RCC 7860 (cell line): ENCODE measurements around the gene ATXN7L2.
A peak's percentile ranks its signal among the peaks of the same experiment; 100 is the strongest.

ENCODE experiments used
- DNase-seq: peaks from one replicate; pipeline ENCODE4 v3.0.0-alpha.2; 2015; ENCODE audit warnings: low spot score
- FAIRE-seq: peaks from 2 replicates; lab custom pipeline; 2012; peaks lifted over from hg19 to GRCh38; lab: Jason Lieb, UNC

ATXN7L2 gene

DNA sequence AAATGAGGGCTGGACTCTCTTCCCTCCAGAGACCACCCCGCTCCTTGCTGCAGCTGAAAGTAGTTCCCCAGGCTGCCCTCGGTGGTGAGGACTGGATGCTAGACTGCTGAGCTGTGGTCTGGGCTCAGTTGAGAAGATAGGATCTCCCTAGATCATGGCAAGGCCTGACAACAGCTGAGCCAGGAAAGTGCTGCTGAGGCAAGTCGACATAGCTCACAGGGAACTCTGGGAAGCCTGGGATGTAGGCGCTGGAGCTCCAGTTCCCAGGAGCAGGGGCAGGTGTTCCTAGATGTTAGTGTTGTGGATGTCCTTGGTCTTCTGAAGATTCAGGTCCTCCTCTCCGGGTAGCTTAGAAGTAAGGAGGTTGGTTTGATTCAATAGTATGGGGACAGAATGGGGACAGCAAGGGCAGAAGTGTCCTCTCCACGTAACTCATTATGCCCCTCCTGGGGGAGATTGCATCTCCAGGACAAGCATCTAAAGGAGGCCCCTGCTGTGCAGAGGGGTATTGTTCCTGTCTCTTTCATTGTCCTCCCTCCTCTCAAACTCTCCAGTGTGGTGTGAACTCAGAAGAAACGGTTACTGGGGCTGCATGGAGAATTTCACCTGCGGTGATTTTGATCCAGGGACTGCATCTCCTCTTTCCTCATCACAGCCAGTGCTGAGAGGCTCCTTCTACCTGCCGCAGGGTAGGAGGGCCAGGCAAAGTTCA is 13.9 kb downstream of the ATXN7L2 start:
- DNase-seq (no peak), FAIRE-seq (no peak)

DNA sequence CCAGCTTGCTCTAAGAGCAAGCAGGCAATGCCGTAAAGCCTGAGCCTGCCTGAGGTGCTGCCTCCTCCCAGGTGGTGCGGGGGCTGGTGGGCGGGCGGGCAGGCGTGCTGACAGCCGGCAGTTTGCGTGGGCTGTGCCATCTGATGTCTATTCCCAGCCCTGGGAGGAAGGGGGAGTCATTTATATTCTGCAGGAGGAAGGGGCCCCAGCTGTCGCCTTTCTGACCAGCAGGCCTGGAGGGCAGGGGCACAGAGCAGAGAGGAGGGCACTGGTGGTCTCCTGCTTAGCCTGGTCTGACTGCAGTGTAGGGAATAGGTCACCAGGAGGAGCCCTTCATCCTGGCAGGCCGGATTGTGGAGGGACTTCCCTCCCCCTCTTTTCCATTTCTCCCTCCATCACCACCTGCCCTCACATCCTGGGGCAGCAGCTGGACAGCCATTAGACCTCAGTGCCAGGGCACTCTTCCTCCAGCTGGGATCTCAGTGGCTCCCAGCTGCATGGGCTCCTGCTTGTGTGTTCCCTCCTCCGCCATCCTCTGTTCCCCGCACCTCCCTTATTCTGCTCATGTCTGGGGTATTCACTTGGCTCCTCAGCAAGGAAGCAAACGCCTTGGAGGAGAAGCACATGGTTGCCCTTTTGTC is 14.6 kb downstream of the ATXN7L2 start:
- FAIRE-seq: no peak
- DNase-seq: no peak

DNA sequence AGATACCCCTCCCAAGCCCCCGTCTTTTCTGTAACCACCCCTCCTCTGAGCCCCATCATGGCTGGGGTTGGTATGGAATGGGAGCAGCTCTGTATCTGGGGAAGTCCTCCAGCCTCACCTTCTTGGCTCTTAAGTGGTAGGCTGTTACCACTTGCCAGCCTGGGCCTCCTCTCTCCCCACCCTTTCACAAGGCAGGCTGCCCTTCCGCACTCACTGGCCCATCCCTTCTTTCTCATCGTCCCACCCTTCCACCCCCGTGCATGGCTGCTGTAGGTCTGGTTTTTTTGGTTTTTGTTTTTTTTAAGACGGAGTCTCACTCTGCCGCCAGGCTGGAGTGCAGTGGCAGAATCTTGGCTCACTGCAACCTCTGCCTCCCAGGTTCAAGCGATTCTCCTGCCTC is 15.4 kb downstream of the ATXN7L2 start:
- no peak for FAIRE-seq

DNA sequence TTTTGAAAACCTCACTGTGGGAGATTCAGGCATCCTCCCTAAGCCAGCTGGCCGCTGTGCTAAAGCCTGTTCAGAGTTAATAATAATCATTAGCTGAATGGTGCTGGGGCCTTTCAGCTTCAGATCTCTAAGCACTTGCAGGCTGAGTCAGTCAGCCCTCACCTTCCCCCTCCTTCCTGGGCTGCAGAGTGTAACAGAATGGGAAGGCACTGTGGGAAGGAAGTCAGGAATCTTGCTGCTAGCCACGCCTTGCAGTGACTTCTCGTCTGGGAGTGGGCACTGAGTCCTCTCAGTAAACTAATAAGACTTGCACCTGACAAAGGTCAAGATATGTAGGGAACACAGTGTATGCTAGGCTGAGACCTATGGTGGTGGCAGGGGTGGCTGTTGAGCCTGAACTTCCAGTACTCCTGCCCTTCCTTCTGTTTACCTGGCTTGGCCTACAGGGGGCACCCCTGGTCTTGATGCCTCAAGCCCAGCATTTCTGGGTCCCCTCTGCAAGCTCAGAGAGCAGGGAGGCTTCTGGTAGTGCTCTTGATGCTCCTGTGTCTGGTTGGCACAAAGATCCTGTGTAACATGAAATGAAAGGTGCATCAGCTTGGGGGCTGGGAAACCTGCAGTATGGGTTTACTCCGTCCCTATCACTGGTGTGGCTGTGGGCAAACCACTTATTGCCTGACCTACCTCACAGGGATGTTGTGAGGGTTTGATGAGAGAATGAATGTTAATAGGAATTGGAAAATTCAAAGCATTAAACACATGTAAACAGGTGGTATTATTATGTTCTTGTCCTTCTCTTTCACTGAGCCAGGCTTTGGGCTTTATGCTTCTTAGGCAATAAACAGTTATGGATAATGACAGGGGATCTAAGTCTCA is 16.2 kb downstream of the ATXN7L2 start:
- peak; percentile 12 for FAIRE-seq
- DNase-seq: peak; percentile 52

More for the DNA sequence above, 15.4 kb downstream of the ATXN7L2 start:
- no peak for DNase-seq

DNA sequence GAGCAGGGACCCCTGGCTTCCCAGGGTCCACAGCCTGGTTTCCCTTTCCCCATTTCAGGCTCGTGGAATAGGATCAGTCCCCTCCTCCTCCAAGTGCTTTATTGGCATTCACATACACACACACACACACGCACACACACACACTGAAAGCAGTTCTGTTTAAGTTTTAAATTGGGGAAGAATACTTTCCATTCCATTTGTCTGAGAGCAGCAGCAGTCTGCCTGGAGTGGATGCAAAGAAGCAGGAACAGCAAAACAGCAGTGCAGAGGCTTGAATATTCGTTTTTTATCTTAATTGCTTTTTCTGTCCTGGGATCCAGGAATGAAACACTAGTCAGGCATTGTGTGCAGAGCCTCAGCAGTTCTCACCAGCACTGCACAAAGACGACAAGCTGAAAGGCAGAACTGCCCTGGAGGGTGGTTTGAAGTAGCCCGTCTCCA is 17.3 kb downstream of the ATXN7L2 start:
- DNase-seq (no peak), FAIRE-seq (no peak)

DNA sequence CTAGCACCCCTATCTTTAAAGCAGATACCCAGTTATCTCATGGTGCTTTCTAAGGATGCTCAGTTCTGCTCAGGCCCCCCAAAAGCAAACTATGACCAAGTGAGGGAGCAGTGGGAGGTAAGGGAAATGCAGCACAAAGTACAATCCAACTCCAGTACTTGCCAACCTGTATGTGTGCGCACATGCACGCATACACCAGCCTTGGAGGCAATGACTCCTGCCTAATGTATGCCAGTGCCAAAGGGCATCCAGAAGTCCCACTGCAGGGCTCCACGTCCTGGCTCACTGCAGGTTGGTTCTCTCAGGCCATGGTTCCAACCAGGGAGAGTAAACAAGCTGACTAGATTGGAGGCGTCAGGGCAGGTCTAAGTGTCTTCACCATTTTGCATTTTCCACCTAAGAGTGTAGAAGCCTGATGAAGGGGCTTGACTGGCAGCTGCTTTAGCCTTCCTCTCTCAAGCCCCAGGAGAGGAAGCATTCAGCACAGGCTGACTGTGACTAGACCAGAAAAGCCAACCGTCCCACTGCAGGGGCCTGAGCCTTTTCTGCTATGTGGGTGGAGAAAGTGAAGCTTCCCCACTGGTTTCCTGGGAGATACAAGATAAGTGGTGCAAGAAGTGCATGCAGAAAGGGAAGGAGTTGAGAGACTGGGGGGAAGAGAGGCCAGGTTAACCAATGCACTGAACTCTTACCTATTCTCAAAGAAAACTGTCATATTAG is 18.1 kb downstream of the ATXN7L2 start:
- no peak for DNase-seq
- FAIRE-seq: no peak

DNA sequence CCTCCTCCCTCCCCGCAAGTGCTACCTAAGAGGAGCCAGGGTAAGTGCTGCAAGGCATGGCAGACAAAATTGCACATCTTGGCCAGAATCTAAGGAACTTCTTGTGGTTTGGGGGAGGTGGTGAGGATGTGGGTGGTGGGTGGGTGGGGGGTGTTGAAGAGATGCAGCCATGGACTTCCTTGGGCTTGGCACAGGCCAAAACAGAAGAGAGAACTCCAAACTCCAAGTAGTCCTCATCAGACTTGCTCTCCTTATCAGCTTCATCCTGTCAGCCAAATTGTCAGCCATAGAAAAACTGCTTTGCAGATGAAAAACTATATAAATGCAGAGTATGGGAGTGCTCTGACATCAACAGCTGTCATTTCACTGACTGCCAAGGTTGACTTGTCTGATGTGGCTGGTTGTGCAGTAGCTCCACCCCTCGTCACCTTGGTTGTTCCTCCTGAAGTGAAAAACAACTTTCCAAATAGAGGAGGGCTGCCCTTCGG is 18.7 kb downstream of the ATXN7L2 start:
- FAIRE-seq (no peak), DNase-seq (no peak)

DNA sequence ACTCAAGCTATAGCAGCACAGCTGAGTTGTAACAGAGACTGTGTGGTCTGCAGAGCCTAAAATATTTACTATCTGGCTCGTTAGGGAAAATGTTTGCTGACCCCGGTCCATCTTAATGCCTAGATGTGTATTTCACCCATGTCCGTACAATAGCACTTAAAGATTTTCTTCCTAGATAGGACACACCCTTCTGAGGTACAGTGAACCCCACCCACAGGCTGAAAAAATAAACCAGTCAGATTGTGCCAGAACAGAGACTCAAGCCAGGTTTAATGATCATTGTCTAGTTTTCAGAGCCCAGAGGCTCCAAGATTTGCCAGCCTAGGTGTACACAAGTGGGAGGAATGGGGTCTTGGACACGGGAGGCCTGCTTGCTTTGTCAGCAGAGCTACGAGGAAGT is 20.2 kb downstream of the ATXN7L2 start:
- DNase-seq: no peak

DNA sequence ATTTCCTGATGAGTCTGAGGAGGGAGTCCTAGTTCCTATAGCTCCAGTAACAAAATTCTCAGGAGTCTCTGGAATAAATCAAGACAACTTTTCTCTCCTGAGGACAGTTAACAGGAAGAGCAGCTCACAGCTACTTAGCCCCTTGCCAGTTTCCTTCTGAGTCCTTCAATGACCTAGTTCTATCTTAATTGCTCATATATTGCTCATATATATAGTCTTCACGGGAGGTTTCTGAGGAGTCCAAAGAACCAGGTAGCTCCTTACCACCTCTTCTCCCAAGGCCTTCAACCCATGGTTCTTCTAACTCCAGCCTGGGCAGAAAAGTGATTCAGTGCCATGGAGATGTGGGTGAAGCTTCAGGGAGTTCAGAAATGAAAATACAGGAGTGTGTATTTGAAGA is 21.3 kb downstream of the ATXN7L2 start:
- FAIRE-seq: no peak
- DNase-seq: no peak

More for the DNA sequence above, 20.2 kb downstream of the ATXN7L2 start:
- FAIRE-seq: no peak

DNA sequence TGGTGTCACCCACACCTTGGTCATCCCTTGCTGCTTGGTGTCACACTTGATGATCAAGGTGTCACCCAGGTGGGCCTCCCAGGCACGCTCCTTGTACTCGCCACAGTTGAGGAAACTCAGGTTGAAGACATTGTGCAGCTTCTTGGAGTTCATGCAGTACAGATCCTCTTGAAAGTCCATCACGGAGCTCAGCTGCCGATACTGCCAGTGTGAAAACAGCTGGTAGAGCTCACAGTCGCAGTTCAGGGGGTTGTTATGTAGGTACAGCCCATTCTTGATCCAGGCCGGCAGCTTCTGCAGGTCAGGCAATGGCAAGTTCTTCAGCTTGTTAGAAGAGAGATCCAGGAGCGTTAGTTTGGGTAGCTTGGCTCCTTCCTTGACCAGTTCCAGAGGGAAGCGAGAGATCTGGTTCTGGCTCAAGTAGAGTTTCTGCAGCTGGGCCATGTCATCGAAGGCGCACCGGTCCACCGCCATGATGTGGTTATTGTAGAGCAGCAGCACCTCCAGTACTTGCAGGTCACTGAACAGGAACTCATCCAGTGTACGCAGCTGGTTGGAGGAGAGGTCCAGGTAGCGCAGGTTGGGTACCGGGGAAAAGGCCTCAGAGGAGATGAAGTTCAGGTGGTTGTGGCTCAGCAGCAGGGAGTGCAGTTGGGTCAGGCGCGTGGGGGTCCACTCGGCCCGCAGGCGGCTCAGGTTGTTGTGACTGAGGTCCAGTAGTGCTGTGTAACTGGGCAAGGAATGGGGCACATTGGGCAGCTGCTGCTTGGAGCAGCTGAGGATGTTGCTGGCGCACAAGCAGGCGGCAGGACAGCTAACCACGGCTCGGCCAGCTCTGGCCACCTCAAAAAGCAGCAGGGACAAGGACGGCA is 24.5 kb downstream of the ATXN7L2 start:
- no peak for DNase-seq
- FAIRE-seq: no peak

DNA sequence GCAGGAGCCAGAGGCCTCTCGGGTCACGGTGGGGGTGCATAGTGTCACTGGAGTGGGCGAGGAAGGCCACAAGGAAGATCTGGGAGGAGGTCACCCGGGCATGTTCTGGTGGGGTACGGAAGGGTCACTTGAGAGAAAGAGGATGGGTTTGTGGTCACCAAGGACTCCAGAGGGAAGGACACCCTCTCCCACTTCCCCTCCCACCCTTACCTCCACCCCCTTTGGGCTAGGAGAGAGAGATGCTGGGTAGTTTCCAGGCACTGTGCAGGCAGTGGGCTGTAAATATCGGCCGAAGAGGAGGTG is 25.1 kb downstream of the ATXN7L2 start:
- DNase-seq (no peak), FAIRE-seq (no peak)

DNA sequence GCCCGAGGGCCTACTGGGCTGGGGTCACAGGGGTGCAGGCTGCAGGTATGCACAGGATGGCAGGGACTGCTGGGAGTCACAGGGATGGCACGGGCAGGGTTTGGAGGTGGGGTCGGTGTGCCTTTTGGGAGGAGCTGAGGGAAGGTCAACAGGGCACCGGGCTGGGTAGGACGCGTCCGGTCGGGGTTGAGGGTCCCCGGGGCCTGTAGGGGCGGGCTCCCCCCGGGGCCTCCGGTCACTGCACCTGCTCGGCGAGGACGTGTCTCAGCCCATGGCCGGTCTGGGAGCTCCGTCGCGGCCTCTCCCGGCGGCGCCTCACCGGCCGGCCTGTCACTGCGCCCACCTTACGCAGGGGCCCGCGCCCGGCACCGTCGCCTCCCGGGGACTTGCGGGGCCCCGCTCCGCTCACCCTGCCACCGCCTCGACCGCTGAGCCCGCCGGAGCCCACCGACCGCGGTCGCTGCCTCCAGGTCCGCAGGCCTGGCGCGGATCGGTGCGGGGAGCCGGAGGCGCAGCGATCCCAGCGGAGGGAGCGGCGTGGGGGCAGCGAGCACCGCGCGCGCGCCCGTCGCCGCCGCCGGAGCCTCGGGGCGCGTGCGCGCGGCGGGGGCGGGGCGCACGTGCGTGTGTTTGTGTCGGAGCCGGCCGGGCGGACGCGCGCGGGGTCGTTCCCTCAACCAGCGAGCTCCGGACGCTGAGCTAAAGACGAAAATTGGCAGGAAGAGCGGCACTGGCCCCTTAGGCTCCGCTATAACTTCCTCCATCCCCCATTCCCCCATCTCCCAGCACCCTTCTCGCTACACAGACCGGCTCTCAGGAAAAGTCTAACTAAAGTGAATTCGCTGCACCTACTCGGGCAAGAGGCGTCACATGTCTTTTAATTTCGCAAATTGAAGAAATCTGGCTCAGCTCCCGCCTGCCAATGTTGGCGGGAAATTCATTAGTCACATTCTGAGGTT is 25.8 kb downstream of the ATXN7L2 start, which contains the start of gene AMIGO1:
TSS of gene AMIGO1 (minus strand) at position 552 of the 959 bp plus-strand sequence. CDS start 815 bp downstream, outside the sequence.
- DNase-seq: no peak
- FAIRE-seq: no peak

DNA sequence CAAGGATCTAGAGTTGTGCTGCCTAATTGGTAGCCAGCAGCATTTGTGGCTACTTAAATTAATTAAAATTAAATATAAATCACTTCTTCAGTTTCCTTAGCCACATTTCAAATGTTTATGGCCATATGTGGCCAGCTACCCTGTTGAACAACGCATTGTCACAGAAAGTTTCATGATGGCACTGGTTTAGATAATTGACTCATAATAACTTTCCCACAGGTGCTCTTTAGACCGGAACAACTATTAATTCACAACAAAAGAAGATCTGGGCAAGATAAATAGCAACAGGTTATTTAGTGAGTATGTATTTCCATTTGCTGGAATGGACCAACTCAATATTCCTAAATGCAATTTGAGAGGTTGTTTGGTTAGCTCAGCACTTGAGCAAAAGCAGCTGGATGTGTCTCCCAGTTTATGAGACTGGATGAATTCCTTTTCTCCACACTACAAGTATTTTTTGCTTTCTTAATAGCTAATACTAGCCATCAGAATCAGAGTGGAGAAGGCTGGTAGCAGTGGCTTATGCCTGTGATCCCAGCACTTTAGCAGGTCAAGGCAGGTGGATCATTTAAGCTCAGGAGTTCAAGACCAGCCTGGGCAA is 29.5 kb downstream of the ATXN7L2 start:
- no peak for DNase-seq
- no peak for FAIRE-seq

DNA sequence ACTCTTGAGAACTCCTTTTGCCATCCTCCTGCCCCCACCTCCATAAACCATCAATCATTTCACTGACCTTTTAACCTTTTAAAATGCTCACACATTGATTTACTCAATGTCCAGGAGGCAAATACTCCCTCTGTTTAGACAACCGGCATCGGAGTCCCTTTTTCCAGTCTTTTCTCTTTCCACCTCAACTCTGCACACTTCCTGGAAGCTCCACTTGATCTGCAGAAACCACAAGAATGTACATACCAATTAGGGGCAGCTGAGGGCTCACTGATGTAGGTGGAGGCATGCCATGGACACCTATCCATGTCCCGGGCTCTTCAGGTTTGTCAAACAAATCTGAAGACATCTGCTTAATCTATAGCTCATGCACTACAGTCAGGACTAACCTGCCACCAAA is 31.1 kb downstream of the ATXN7L2 start:
- no peak for FAIRE-seq
- DNase-seq: no peak

DNA sequence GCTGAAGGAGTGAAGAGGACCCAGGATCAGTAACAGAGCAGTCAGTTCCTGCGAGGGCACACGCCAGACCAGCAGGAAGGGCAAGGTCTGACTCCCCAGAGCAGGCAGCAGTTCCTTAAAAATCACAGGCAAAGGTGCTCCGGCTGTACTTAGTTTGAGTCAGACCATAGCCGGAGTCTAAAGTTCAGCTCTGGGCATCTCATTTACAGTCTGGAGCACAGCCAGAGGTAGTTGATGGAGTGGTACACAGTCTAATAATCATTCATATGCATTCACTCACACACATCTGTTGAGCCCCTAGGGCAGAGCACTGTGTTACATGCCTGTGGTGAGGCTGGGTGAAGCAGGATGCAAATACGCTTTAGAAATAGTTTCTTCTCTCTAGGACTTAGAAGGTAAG is 33.2 kb downstream of the ATXN7L2 start:
- FAIRE-seq (no peak), DNase-seq (no peak)

DNA sequence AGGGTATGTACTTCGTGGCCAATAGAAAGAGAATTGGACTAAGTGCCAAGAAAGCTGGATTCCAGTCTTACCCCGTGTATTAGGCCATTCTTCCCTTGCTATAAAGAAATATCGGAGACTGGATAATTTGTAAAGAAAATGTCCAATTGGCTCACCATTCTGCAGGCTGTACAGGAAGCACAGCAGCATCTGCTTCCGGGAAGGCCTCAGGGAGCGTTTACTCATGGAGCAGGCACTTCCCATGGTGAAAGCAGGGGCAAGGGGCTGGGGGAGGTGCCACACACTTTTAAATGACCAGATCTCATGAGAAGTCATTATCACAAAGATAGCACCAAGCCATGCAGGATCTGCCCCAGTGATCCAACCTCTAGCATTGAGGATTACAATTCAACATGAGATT is 33.6 kb downstream of the ATXN7L2 start:
- FAIRE-seq (no peak), DNase-seq (no peak)

DNA sequence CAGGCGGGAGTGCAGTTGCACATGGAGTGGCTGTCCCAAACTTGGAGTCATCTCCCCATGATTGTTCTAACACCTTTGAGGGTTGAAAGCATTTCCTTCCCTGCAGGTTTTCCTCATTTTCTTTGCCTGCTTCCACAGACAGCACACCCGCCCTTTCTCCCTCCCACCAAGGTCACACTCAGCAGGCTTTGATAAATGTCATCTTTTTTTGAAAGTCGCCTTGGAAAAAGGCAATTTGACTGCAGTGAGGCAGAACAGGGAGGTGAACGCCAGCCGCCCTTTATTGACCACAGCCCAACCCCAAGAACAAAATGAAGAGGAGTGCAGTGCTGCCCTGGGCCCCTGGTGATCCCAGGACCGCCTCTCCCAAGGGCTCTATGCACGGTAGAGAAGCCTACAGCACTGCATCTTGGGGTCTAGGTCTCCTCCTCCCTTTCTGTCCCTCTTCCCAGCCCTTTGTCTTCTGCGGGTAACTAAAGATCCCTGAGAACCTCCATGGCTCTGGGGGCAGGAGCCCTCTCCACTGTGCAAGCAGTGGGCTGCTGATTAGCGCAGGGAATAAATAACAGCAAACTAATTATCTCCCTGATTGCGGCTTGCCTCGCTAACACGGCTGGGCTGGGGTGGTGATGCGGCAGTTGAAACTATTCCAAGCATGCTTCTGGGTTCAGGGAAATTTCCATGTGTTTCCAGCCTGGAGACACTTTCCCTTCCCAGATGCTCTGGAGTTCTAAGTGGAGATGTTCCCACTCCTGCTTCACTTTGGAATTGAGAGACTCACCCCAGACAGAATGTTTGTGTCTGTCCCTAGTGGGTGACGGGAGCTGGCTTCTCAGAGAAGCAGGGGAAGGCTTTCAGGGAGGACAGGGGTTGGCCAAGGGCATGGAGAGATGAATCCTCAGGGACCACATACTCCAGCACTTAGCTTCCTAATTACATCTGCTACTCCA is 37.6 kb downstream of the ATXN7L2 start:
- DNase-seq: no peak
- FAIRE-seq: no peak
